ENCODE results near the gene VPS36.
"Not testable (repeated sequence)": the region's sequence is repeated elsewhere in the genome, so short reads cannot be mapped to it uniquely, and the experiment has no call there.

VPS36 gene

GRCh38 chr13:52374389-52374788, 76.0 kb downstream of the VPS36 start:
- TF ChIP-seq CTCF (conservative IDR thresholded peaks at IDR 0.05; ENCODE audit: low read depth, low read length), result no peak
- H3K4me3 ChIP-seq (ENCODE audit: low read depth, low read length), result no peak overlapping the region
- DNase-seq (ENCODE audit: low read depth), result no peak

DNA sequence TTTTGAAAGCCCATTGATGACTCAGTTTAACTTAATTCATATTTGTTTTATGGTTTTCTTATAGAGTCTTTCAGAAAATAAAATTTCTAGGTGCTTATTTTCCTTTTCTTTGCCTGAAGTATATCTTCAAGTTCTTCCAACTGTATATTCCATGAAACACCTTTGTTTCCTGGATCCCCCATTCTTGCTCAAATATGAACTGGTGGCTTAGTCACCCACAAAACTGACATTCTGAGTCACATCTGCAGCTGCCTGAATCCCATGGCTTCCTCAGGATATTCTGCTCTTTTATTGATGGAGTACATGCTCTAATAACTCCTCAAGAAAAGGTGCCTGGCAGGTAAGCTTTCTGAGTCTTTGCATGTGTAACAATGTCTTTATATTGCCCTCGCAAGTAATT, 77.2 kb downstream of the VPS36 start:
- DNase-seq (ENCODE audit: low read depth), result not testable (repeated sequence)

DNA sequence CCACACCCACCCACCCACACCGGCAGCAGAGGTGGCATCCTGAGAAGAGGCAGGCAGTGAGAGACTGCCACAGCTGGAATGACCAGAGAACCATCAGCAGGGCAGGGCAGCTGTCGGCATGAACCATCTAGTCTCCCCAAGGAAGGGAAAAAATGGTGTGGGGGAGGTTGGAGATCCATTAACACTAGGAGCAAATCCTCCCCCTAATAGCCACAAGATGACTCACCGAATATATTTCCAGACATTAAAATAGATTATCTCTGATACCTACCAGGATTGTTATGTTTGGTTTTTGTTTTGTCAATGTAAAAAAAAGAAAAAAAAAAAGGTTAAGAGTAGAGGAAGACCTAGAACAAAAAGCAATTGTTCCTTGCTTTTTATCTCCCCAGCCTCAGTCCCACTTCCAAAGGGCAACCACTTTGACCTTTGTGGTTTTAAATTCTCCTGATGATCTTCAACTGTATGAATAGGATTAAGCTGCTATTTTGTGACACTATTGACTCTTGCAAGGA, 78.6 kb downstream of the VPS36 start:
- H3K4me3 ChIP-seq (ENCODE audit: low read depth, low read length), result no peak overlapping the region
- peak; percentile 29 for DNase-seq (ENCODE audit: low read depth)
- no peak for TF ChIP-seq CTCF (conservative IDR thresholded peaks at IDR 0.05; ENCODE audit: low read depth, low read length)

More for the DNA sequence above, 77.2 kb downstream of the VPS36 start:
- not testable (repeated sequence) for H3K4me3 ChIP-seq (ENCODE audit: low read depth, low read length)

DNA sequence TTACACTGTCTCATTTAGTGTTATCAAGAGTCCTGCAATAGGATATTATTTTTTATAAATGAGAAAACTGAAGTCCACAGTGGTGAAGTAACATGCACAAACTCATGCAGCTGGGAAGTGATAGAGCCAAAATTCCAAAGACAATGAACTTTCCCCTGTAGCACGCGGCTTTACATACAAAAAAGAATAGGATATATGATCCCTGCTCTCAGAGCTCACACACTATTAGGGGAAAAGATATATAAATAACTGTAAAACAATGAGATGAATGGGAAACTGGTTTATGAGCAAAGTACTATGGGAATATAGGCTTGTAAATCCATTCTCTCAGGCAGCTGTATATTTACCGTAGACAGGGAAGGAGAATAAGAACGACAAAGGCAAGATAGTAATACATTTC, 84.1 kb downstream of the VPS36 start:
- DNase-seq (ENCODE audit: low read depth), result no peak
- H3K4me3 ChIP-seq (ENCODE audit: low read depth, low read length), result no peak overlapping the region
- no peak for TF ChIP-seq CTCF (conservative IDR thresholded peaks at IDR 0.05; ENCODE audit: low read depth, low read length)

Data from choroid plexus epithelial cell (primary cell).